Ectodermal cell (in vitro differentiated cells): ENCODE measurements around the gene TRIM15.
"Not testable (repeated sequence)": the region's sequence is repeated elsewhere in the genome, so short reads cannot be mapped to it uniquely, and the experiment has no call there.

Experiments
- H3K27ac ChIP-seq: 2 replicates; pipeline ENCODE4 v1.7.0; 2013; ENCODE audit warnings: mild to moderate bottlenecking, low read depth, low read length; ENCODE audit not compliant: insufficient read depth, poor library complexity, severe bottlenecking
- H3K27me3 ChIP-seq: 2 replicates; pipeline ENCODE4 v1.7.0; 2013; ENCODE audit warnings: mild to moderate bottlenecking, low read length; ENCODE audit not compliant: insufficient read depth, control insufficient read depth, poor library complexity, severe bottlenecking
- H3K36me3 ChIP-seq: one replicate; pipeline ENCODE4 v1.7.0; 2013; ENCODE audit warnings: low read length; ENCODE audit not compliant: control insufficient read depth, insufficient read depth
- H3K4me1 ChIP-seq: one replicate; pipeline ENCODE4 v1.7.0; 2013; ENCODE audit warnings: low read length; ENCODE audit not compliant: control insufficient read depth, insufficient read depth
- H3K4me3 ChIP-seq: 2 replicates; pipeline ENCODE4 v1.7.0; 2013; ENCODE audit warnings: low read depth, low read length, control low read depth; ENCODE audit not compliant: insufficient read depth
- H3K9me3 ChIP-seq: 2 replicates; pipeline ENCODE4 v1.7.0; 2013; ENCODE audit warnings: mild to moderate bottlenecking, low read length, moderate library complexity; ENCODE audit not compliant: control insufficient read depth
- WGBS, 2 experiments: methylation state at CpG; one replicate each; pipeline ENCODE4 v1.1.7; 2013; ENCODE audit warnings: missing lambda C conversion rate in 2 of 2; 5-methylcytosine and 5-hydroxymethylcytosine counted together

Gene TRIM15

DNA sequence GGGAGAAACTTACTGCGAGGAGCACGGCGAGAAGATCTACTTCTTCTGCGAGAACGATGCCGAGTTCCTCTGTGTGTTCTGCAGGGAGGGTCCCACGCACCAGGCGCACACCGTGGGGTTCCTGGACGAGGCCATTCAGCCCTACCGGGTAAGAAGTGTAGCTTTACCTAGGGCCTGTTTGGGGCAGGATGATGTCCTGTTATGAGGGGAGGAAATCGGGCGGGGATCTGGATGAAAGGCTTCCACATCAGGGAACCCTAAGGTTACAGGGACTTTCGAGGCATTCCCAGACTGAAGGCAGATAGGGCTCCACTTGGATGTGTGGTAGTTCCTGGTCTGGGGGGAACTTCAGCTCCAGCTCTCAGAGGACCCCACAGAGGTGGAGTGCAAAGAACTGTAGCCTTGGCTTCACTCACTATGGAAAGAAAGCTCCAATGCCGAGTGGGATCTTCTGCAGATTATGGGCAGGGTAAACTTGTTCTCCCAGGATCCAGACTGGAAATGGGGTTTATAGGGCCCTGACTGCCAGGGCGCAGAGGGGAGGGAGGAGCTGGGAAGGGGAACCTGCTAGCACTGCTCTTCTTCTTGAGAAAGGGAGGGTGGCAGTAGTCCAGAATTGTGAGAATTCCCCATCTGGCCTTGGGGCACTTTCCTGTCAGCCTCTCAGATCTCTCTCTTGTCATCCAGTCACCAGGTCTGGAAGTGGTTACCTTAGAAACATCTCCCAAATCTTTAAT is 740 bp downstream of the TRIM15 start:
- no peaks in the 10 kb centered on the region for H3K4me1 ChIP-seq
- H3K27me3 ChIP-seq = peaks cover 3% of the 10 kb centered on the region
- H3K4me3 ChIP-seq = no peak overlapping the region
- WGBS, 2 experiments = 92 to 93% methylated on average over 16 of the region's 16 CpGs
- H3K27ac ChIP-seq = no peak overlapping the region
- no peaks in the 10 kb centered on the region for H3K36me3 ChIP-seq
- no peaks in the 10 kb centered on the region for H3K9me3 ChIP-seq

DNA sequence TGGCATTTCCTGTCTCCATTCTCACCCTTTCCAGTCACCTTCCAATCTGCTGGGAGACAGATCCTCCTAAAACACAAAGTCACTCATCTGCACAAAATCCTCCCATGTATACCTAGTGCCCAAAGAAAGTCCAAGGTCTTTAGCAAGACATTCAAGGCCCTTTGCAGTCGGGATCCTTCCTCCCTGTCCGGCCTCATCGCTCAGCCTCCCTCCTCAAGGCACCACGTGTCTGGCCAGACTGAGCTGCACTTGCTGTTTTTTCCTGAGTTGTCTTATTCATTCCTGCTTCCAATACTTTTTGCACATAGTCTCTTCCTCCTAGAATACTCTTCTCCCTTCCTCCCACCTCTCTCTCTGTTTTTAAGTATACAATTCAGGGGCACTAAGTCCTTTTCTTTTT is 1.4 kb downstream of the TRIM15 start:
- H3K27ac ChIP-seq = no peak overlapping the region
- peaks cover 3% of the 10 kb centered on the region for H3K27me3 ChIP-seq
- WGBS, 2 experiments = 86 to 90% methylated on average over 4 of the region's 4 CpGs
- H3K36me3 ChIP-seq = no peaks in the 10 kb centered on the region
- H3K9me3 ChIP-seq = no peaks in the 10 kb centered on the region
- H3K4me1 ChIP-seq = no peaks in the 10 kb centered on the region
- no peak overlapping the region for H3K4me3 ChIP-seq

DNA sequence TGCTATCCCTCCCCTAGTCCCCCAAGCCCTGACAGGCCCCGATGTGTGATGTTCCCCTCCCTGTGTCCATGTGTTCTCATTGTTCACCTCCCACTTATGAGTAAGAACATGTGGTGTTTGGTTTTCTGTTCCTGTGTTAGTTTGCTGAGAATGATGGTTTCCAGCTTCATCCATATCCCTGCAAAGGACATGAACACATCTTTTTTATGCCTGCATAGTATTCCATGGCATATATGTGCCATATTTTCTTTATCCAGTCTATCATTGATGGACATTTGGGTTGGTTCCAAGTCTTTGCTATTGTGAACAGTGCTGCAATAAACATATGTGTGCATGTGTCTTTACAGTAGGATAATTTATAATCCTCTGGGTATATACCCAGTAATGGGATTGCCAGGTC is 1.9 kb downstream of the TRIM15 start:
- H3K27ac ChIP-seq, H3K4me1 ChIP-seq, H3K9me3 ChIP-seq, H3K27me3 ChIP-seq, H3K36me3 ChIP-seq, H3K4me3 ChIP-seq: not testable (repeated sequence)
- 91 to 93% methylated on average over 1 of the region's 1 CpG for WGBS, 2 experiments

DNA sequence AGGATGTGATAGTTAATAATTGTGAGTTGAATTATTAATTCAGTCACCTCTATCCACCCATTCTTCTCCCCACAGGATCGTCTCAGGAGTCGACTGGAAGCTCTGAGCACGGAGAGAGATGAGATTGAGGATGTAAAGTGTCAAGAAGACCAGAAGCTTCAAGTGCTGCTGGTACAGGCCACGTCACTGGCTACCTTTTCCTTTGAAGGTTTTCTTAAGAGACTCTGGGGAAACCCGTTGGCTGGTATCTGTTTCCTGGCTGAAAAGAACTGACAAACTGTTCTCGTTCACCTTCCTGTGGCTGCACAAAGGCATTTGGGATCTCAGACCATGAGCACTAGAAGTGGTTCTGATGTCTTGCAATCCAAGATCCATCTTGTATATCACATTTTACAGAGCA is 3.8 kb downstream of the TRIM15 start:
- Histone ChIP-seq H3K27me3 (peaks cover 23% of the 10 kb centered on the region), H3K9me3 (no peaks in the 10 kb centered on the region), H3K36me3 (no peaks in the 10 kb centered on the region), H3K4me3 (no peak overlapping the region), H3K27ac (no peak overlapping the region), H3K4me1 (no peaks in the 10 kb centered on the region)
- WGBS, 2 experiments = 77 to 86% methylated on average over 6 of the region's 6 CpGs

DNA sequence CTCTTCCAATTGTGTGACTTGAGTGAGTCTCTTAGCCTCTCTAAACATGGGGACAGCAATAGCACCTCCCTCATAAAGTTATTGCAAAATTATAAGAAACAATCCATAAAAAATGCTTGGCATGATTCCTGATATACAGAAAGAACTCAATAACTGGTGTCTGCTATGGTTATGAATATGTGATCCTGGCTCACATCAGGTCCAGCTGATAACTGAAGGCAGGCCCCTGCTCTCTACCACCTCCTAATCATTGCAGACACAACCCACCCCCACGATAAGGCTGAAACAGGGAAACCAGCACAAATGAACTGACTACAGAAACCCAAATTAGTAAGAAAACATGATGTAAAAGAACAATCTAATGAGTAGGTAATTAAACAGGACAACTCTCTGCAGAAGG is 5.4 kb downstream of the TRIM15 start:
- Histone ChIP-seq H3K27me3 (peaks cover 39% of the 10 kb centered on the region), H3K4me1 (no peaks in the 10 kb centered on the region), H3K9me3 (no peaks in the 10 kb centered on the region), H3K27ac (no peak overlapping the region), H3K36me3 (no peaks in the 10 kb centered on the region), H3K4me3 (no peak overlapping the region)
- 80 to 83% methylated on average over 1 of the region's 1 CpG for WGBS, 2 experiments

DNA sequence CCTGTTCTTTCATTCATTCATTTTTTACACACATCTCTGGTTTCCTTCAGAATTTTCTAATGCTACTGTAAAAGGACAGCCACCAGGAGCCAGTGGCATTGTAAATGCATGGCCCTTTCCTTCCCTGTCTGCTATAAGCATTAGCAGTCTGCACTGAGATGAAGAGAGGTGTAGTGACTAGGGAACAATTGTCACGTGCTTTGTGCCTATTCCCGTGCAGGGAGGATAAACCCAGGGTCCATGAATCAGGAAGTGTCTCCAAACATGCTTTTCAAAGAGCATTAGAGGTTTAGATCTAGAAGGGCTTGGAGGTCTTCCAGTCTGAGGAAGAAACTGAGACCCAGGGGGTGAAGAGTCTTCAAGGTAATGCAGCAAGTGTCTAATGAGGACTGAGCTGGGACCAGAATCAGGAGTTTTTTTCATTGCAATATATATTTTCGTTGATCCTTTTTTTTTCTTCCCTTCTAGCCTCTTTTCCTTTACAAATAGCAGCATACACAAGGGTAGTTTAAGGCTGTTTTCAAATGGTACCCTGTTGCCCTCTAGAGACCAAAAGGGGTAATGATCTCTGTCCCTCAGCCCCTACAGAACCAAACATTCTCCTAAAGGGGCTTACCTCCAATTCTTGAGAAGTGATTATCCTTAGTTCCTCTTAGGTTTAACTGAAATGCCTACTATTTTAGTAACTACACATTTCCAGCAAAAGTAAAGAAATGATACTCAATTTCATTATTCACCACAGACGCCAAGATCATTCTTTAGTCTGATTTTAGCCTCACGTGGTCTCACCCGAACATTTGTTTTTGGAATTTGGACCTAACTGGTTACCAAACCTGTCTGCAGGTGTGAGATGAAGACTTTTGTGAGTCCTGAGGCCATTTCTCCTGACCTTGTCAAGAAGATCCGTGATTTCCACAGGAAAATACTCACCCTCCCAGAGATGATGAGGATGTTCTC is 6.6 kb downstream of the TRIM15 start:
- Histone ChIP-seq H3K4me1 (no peaks in the 10 kb centered on the region), H3K27me3 (peaks cover 43% of the 10 kb centered on the region), H3K4me3 (no peak overlapping the region), H3K9me3 (no peaks in the 10 kb centered on the region), H3K27ac (no peak overlapping the region), H3K36me3 (no peaks in the 10 kb centered on the region)
- 32 to 42% methylated on average over 7 of the region's 7 CpGs for WGBS, 2 experiments

DNA sequence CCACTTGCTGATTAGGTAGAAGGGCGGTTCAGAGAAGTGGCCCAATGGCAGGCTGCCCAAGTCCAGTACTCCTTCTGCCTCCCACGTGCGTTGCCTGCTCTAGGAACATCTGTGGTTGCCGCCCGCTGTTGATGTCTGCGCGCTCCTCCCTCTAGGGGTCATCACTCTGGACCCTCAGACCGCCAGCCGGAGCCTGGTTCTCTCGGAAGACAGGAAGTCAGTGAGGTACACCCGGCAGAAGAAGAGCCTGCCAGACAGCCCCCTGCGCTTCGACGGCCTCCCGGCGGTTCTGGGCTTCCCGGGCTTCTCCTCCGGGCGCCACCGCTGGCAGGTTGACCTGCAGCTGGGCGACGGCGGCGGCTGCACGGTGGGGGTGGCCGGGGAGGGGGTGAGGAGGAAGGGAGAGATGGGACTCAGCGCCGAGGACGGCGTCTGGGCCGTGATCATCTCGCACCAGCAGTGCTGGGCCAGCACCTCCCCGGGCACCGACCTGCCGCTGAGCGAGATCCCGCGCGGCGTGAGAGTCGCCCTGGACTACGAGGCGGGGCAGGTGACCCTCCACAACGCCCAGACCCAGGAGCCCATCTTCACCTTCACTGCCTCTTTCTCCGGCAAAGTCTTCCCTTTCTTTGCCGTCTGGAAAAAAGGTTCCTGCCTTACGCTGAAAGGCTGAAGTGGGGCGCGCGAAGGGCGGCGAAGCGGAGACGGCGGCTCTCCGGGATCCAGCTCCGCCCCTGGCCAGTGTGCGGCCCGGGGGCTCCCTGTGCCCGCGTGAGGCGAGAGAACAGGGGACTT is 8.5 kb downstream of the TRIM15 start:
- H3K27me3 ChIP-seq = peaks cover 47% of the 10 kb centered on the region

DNA sequence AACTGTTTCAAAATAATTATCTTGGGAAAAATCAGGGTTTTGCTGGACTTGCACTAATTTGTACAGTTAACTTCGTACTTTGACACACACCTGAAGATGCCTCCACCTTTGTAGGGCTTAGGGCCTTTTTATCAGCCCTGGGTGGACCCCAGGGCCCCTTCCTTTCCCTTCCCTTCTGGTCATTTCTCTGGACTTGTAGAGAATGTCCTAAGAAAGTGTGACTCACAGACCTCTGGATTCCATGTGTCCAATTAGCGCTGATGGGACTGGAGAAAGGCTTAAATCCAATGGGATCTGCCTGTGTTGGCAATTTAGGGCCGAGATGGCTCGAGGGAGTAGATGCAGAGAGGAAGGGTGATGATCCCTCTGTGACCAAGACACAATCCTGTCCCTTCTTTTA is 9.3 kb downstream of the TRIM15 start:
- no peak overlapping the region for H3K4me3 ChIP-seq
- H3K9me3 ChIP-seq = no peaks in the 10 kb centered on the region
- no peaks in the 10 kb centered on the region for H3K4me1 ChIP-seq
- peaks cover 44% of the 10 kb centered on the region for H3K27me3 ChIP-seq
- WGBS, 2 experiments = 94 to 96% methylated on average over 4 of the region's 4 CpGs
- no peaks in the 10 kb centered on the region for H3K36me3 ChIP-seq
- no peak overlapping the region for H3K27ac ChIP-seq

More for the DNA sequence above, 8.5 kb downstream of the TRIM15 start:
- no peaks in the 10 kb centered on the region for H3K9me3 ChIP-seq
- H3K4me1 ChIP-seq = no peaks in the 10 kb centered on the region
- H3K36me3 ChIP-seq = no peaks in the 10 kb centered on the region
- peak overlapping the region; percentile 30 for H3K4me3 ChIP-seq
- 24% methylated on average over 62 of the region's 62 CpGs for WGBS, 2 experiments
- H3K27ac ChIP-seq = no peak overlapping the region

DNA sequence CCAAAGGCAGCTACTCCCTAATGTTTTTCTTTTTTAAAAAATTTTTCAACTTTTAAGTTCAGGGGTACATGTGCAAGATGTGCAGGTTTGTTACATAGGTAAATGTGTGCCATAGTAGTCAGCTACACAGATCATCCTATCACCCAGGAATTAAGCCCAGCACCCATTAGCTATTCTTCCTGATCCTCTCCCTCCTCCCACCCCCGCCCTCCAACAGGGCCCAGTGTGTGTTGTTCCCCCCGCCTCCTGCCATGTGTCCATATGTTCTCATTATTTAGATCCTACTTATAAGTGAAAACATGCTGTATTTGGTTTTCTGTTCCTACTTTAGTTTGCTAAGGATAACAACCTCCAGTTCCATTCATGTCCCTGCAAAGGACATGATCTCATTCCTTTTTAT is 12.4 kb downstream of the TRIM15 start:
- no CpG with 5 or more reads among the region's 2 CpGs for WGBS, 2 experiments
- H3K27me3 ChIP-seq = peaks cover 38% of the 10 kb centered on the region

DNA sequence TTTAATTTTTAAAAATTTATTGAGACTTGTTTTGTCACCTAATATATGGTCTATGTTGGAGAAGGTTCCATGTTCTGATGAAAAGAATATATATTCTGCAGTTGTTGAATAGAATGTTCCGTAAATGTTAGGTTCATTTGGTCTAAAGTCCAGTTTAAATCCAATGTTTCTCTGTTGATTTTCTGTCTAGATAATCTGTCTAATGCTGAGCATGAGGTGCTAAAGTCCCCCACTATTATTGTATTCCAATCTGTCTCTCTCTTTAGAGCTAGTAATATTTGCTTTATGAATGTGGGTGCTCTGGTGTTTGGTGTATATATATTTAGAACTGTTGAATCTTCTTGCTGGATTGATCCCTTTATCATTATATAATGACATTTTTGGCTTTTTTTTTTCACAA is 15.5 kb downstream of the TRIM15 start:
- Histone ChIP-seq H3K27ac (no peak overlapping the region), H3K4me1 (no peaks in the 10 kb centered on the region), H3K36me3 (no peaks in the 10 kb centered on the region), H3K9me3 (no peaks in the 10 kb centered on the region), H3K27me3 (peaks cover 7% of the 10 kb centered on the region), H3K4me3 (no peak overlapping the region)
- WGBS, 2 experiments = 97 to 100% methylated on average over 1 of the region's 1 CpG

More for the DNA sequence above, 12.4 kb downstream of the TRIM15 start:
- Histone ChIP-seq H3K27ac (no peak overlapping the region), H3K4me3 (no peak overlapping the region), H3K9me3 (no peaks in the 10 kb centered on the region), H3K4me1 (no peaks in the 10 kb centered on the region), H3K36me3 (no peaks in the 10 kb centered on the region)
